Measurements from ENCODE around the gene TBC1D22A. TPM values are rescaled to one million over a fixed set of nuclear protein-coding genes. Genes with fewer than 3 reads are reported as not detected.

Gene TBC1D22A
- 14.5 and 16.5 TPM in 2 replicates for polyA plus RNA-seq (2012; rRNA removed)
- 12.8 and 14.4 TPM in 2 replicates for polyA plus RNA-seq (2012; cell fraction: cytosol; rRNA removed)
- polyA plus RNA-seq (2012; cell fraction: nucleus; rRNA removed), result 16.3 and 19.4 TPM in 2 replicates

DNA sequence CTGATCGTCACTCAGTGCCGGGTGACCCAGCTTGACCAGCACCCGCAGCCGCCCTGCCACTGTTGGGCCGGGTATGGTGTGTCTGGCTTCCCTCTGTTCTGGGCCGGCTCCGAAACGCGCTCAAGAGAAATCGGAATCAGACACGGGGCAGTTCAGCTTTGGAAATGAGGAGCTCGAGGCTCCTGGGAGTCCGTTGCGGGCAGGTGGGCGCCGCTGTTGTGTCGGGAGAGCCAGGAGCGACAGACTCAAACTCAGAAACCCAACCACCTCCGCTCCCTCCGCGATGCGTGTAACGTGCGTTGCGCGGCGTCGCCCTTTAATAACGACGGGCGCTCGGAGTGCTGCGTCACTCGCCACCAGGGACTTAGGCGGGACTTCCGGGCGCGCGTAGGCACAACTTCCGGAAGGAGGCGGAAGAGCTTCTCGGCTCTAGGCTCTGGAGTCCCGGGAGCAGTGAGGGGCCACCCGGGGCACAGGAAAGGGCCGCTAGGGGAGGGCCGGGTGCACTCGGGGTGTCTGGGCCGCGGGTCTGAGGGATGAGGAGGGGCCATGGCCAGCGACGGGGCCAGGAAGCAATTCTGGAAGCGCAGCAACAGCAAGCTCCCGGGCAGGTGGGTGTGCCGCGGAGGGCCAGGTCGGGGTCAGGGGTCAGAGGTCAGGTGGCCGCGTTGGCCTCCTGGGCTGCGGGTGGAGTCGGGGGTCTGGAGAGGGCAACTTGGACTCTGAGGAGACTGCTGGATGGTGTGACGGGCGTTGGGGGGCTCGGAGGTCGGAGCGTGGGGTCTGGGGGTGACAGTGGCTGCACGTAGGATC is at the start of gene TBC1D22A:
TBC1D22A (plus strand) TSS at position 413 of the 813 bp plus-strand sequence; CDS start at position 550, 137 bp downstream.
- H3K79me2 ChIP-seq (ENCODE audit: insufficient read depth), result peaks cover 71% of the 10 kb centered on the region

More for the DNA sequence above, at the start of gene TBC1D22A:
- Histone ChIP-seq H3F3A (replicated peaks; ENCODE audit: insufficient read depth) (peaks cover 10% of the 10 kb centered on the region), H2AFZ (ENCODE audit: low read depth) (peak within 1 kb of the TSS; percentile 81), H3K4me1 (ENCODE audit: control insufficient read depth in 1 of 2, insufficient read depth in 2 of 2, low read depth in 1 of 2, low read length in 1 of 2) (peaks cover 11 to 14% of the 10 kb centered on the region in 2 experiments; a peak in 2 of 4 replicates), H3K4me3 (ENCODE audit: low read depth in 2 of 2, low read length in 1 of 2) (peak within 1 kb of the TSS; percentile 75 to 98), H3K27me3 (ENCODE audit: insufficient read depth) (no peaks in the 10 kb centered on the region), H3K4me2 (peak within 1 kb of the TSS; percentile 84), H4K20me1 (ENCODE audit: insufficient read depth) (peaks cover 11% of the 10 kb centered on the region; the same call in 1 of the 2 replicates), H3K9me2 (no peaks in the 10 kb centered on the region), H3K27ac (ENCODE audit: low read depth in 2 of 2, low read length in 1 of 2) (peak within 1 kb of the TSS; percentile 78 to 85), H3K9ac (peak within 1 kb of the TSS; percentile 97), H3K9me3 (no peaks in the 10 kb centered on the region), H3K36me3 (replicated peaks in 1 of 2; ENCODE audit: control insufficient read depth in 1 of 2, insufficient read depth in 2 of 2, low read length in 1 of 2) (peaks cover 0 to 3% of the 10 kb centered on the region in 2 experiments)
- under 1% methylated on average over 39 of the region's 66 CpGs for WGBS (ENCODE audit: low lambda C conversion rate)
- DNase-seq, result peak; percentile 97
- TF ChIP-seq TCF12 (IDR thresholded peaks at IDR 0.05) (peak; percentile 20; the same call in 1 of the 2 replicates), TEAD4 (IDR thresholded peaks at IDR 0.05; ENCODE audit: borderline replicate concordance, insufficient read depth) (no peak), USF1 (IDR thresholded peaks at IDR 0.05; ENCODE audit: borderline replicate concordance, low read depth) (no peak), RCOR1 (IDR thresholded peaks at IDR 0.05; ENCODE audit: low read length) (no peak), CHD2 (IDR thresholded peaks at IDR 0.05; ENCODE audit: low read length, partially characterized antibody) (peak; percentile 81), SIN3A (IDR thresholded peaks at IDR 0.05; ENCODE audit: borderline replicate concordance, low read depth, low read length) (peak; percentile 83), MXI1 (IDR thresholded peaks at IDR 0.05; ENCODE audit: low read depth, low read length) (peak; percentile 97), RXRA (IDR thresholded peaks at IDR 0.05; ENCODE audit: borderline replicate concordance, low read depth) (no peak), POLR2AphosphoS5 (IDR thresholded peaks at IDR 0.05; ENCODE audit: low read depth, low read length) (peak; percentile 98), PBX3 (IDR thresholded peaks at IDR 0.05) (peak; percentile 15; the same call in 1 of the 2 replicates), GABPA (IDR thresholded peaks at IDR 0.05; ENCODE audit: low read depth) (peak; percentile 99), ELF1 (IDR thresholded peaks at IDR 0.05) (peak; percentile 92), FOXJ3 (CRISPR knock-in tag; IDR thresholded peaks at IDR 0.05) (peak; percentile 81; the same call in 1 of the 2 replicates), FOSL2 (IDR thresholded peaks at IDR 0.05; ENCODE audit: borderline replicate concordance, low read depth) (no peak; the same call in 1 of the 2 replicates), TAF1 (IDR thresholded peaks at IDR 0.05; ENCODE audit: borderline replicate concordance, low read depth, low read length) (peak; percentile 92)
- TF ChIP-seq, protein P1, sequence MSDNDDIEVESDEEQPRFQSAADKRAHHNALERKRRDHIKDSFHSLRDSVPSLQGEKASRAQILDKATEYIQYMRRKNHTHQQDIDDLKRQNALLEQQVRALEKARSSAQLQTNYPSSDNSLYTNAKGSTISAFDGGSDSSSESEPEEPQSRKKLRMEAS (IDR thresholded peaks at IDR 0.05; ENCODE audit: low read depth), result peak; percentile 96
- CTCF ChIA-PET, result interaction anchor here (0.6 to 1.6 kb wide), 5 partner anchors 13 to 221 kb away, joined by 3 to 7 read pairs (median 4); no protein-coding TSS in a partner anchor
- POLR2A ChIA-PET, result interaction anchor here (0.6 to 2.1 kb wide), 10 partner anchors 8 to 274 kb away, joined by 3 to 7 read pairs (median 3); no protein-coding TSS in a partner anchor
